ENCODE results near the gene ZBTB14. TPM values are rescaled to one million over a fixed set of nuclear protein-coding genes. Genes with fewer than 3 reads are reported as not detected.

The ZBTB14 gene, protein sequence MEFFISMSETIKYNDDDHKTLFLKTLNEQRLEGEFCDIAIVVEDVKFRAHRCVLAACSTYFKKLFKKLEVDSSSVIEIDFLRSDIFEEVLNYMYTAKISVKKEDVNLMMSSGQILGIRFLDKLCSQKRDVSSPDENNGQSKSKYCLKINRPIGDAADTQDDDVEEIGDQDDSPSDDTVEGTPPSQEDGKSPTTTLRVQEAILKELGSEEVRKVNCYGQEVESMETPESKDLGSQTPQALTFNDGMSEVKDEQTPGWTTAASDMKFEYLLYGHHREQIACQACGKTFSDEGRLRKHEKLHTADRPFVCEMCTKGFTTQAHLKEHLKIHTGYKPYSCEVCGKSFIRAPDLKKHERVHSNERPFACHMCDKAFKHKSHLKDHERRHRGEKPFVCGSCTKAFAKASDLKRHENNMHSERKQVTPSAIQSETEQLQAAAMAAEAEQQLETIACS
- 16.3 and 20.0 TPM in 2 replicates for total RNA-seq

DNA sequence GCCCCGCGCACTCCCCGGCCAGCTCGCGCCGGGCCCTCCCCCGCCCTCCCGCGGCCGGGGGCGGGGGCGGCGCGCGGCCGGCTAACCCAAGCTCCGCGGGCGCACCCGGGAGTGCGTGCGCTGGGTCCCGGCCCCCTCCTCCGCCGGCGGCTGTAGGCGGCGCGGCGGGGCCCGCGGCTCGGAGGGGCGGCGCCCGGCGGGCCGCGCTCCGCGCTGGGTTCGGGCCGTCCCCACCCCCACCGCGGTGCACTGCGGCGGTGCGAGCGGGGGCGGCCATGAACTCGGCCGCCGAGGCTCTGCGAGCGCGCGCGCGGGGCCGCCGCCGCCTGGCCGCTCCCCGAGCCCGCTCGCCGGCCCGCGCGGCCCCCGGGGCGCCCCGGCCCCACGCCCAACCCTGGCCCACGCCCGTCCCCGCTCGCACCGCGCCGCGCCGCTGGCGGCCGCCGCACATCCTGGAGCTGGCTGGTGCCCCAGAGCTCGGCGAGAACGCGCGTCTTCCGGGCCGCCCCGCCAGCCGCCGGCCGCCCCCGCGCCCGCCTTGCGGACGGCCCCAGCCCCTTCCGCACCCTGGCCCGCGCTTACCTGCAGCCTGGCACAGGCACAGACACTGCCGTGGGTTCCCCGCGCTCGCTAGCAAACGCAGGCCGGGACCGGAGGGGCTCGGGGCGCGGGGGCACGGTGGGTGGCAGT is at the start of gene ZBTB14:
ZBTB14 (minus strand) TSS at position 496 of the 690 bp plus-strand sequence. CDS start 2,480 bp downstream, outside the sequence.
- Histone ChIP-seq H3K27ac (ENCODE audit: low read depth, low read length) (peak within 1 kb of the TSS; percentile 89), H3K27me3 (ENCODE audit: insufficient read depth, low read length) (no peaks in the 10 kb centered on the region), H4K20me1 (ENCODE audit: insufficient read depth, low read length) (peaks cover 2% of the 10 kb centered on the region), H2AFZ (ENCODE audit: low read length) (peak within 1 kb of the TSS; percentile 100), H3K9me3 (ENCODE audit: low read depth, low read length) (no peaks in the 10 kb centered on the region), H3K79me2 (ENCODE audit: insufficient read depth, low read length) (peaks cover 12% of the 10 kb centered on the region), H3K4me2 (ENCODE audit: insufficient read depth, low read length) (peak within 1 kb of the TSS; percentile 95), H3K4me3 (ENCODE audit: insufficient read depth, low read length) (peak within 1 kb of the TSS; percentile 88), H3K4me1 (ENCODE audit: insufficient read depth, low read length) (peaks cover 9% of the 10 kb centered on the region), H3K36me3 (ENCODE audit: insufficient read depth, low read length) (peaks cover 20% of the 10 kb centered on the region)
- peak; percentile 98 for DNase-seq (ENCODE audit: insufficient read length, low spot score, missing footprints)
- TF ChIP-seq, protein P1, sequence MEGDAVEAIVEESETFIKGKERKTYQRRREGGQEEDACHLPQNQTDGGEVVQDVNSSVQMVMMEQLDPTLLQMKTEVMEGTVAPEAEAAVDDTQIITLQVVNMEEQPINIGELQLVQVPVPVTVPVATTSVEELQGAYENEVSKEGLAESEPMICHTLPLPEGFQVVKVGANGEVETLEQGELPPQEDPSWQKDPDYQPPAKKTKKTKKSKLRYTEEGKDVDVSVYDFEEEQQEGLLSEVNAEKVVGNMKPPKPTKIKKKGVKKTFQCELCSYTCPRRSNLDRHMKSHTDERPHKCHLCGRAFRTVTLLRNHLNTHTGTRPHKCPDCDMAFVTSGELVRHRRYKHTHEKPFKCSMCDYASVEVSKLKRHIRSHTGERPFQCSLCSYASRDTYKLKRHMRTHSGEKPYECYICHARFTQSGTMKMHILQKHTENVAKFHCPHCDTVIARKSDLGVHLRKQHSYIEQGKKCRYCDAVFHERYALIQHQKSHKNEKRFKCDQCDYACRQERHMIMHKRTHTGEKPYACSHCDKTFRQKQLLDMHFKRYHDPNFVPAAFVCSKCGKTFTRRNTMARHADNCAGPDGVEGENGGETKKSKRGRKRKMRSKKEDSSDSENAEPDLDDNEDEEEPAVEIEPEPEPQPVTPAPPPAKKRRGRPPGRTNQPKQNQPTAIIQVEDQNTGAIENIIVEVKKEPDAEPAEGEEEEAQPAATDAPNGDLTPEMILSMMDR (IDR thresholded peaks at IDR 0.05; ENCODE audit: extremely low read depth, low read depth, low read length), result no peak

GRCh38 chr18:5339202-5339834 is 43.8 kb upstream of the ZBTB14 start:
- Histone ChIP-seq H3K4me1 (ENCODE audit: insufficient read depth, low read length) (no peaks in the 10 kb centered on the region), H3K4me3 (ENCODE audit: insufficient read depth, low read length) (no peak overlapping the region), H4K20me1 (ENCODE audit: insufficient read depth, low read length) (no peaks in the 10 kb centered on the region), H3K4me2 (ENCODE audit: insufficient read depth, low read length) (no peak overlapping the region), H3K27me3 (ENCODE audit: insufficient read depth, low read length) (no peaks in the 10 kb centered on the region), H3K27ac (ENCODE audit: low read depth, low read length) (no peak overlapping the region), H3K9me3 (ENCODE audit: low read depth, low read length) (no peaks in the 10 kb centered on the region), H3K36me3 (ENCODE audit: insufficient read depth, low read length) (no peaks in the 10 kb centered on the region), H2AFZ (ENCODE audit: low read length) (no peak overlapping the region), H3K79me2 (ENCODE audit: insufficient read depth, low read length) (no peaks in the 10 kb centered on the region)
- TF ChIP-seq, protein P1 (IDR thresholded peaks at IDR 0.05; ENCODE audit: extremely low read depth, low read depth, low read length), result no peak
- DNase-seq (ENCODE audit: insufficient read length, low spot score, missing footprints), result no peak

DNA sequence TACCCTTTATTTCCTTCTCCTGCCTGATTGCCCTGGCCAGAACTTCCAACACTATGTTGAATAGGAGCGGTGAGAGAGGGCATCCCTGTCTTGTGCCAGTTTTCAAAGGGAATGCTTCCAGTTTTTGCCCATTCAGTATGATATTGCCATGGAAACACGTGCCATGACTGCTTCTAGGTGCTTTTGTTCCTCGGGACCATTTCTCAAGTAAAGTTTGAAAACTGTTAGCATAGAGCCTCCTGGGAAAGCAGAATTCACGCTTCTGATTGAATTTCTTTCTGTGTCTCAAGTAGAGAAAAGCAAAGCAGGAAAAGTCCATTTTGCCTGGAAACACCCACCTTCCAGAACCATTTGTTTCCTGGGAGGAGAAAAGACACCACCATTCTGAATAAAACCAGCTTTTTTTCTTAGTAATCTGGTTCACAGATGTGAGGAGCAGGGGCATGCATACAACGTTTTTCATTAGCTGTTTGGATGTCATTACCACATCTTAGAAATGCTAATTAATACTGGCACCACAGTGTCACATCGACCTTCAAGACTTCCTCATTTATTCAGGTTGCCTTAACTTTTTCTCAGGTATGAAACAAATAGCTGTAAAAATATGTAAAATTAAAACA is 39.0 kb upstream of the ZBTB14 start:
- Histone ChIP-seq H3K79me2 (ENCODE audit: insufficient read depth, low read length) (no peaks in the 10 kb centered on the region), H4K20me1 (ENCODE audit: insufficient read depth, low read length) (no peaks in the 10 kb centered on the region), H3K9me3 (ENCODE audit: low read depth, low read length) (no peaks in the 10 kb centered on the region), H3K4me3 (ENCODE audit: insufficient read depth, low read length) (no peak overlapping the region), H2AFZ (ENCODE audit: low read length) (no peak overlapping the region), H3K27ac (ENCODE audit: low read depth, low read length) (no peak overlapping the region), H3K4me1 (ENCODE audit: insufficient read depth, low read length) (no peaks in the 10 kb centered on the region), H3K36me3 (ENCODE audit: insufficient read depth, low read length) (no peaks in the 10 kb centered on the region), H3K27me3 (ENCODE audit: insufficient read depth, low read length) (no peaks in the 10 kb centered on the region), H3K4me2 (ENCODE audit: insufficient read depth, low read length) (no peak overlapping the region)
- TF ChIP-seq, protein P1 (IDR thresholded peaks at IDR 0.05; ENCODE audit: extremely low read depth, low read depth, low read length), result no peak
- no peak for DNase-seq (ENCODE audit: insufficient read length, low spot score, missing footprints)

Measured in osteoblast (primary cell).